Pons (tissue), 1 donor: ENCODE results near the gene RALGAPA2.
A peak's percentile ranks its signal among the peaks of the same experiment; 100 is the strongest.
"Not testable (repeated sequence)": the region's sequence is repeated elsewhere in the genome, so short reads cannot be mapped to it uniquely, and the experiment has no call there.

Experiments
- DNase-seq: peaks from one replicate; pipeline ENCODE4 v3.0.0-alpha.2; 2016; ENCODE audit warnings: low spot score

RALGAPA2 gene

DNA sequence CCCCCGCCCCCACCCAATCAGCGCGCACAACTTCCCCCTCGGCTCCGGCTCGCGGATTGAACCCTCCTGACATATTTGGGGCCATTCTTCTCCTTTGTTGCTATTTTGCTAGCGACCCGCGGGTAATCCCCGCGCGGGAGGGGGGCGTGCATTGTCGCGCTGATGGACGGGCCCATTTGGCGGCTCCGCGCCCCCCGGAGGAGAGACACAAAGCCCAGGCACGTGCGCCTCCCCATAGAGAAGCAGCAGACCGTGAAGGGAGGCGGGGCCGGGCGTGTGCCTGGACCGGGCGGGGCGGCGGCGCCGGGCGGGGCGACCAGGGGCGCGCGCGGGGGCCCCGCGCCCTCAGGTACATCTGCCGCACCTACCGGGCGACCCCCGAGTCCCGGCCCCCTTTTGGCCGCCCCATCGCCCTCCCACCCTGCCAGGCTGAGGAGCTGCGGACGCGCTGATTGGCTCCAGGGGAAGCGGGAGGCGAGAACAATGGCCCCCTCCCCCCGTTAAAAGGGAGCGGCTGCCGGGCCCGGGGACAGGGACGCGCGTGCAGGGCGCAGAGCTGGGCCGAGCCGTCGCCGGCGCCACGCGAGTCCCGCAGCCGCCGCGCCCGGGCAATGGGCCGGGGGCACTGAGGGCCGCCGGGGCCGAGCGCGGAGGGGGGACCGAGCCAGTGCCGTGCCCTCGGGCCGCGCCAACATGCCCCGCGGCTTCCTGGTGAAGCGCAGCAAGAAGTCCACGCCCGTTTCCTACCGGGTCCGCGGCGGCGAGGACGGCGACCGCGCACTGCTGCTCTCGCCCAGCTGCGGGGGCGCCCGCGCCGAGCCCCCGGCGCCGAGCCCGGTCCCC, 344.6 kb downstream of the RALGAPA2 start, which contains the start of gene INSM1:
Gene INSM1 (plus strand): TSS at position 530 of the 843 bp plus-strand sequence. CDS start 164 bp downstream, at position 694.
- no peak for DNase-seq

DNA sequence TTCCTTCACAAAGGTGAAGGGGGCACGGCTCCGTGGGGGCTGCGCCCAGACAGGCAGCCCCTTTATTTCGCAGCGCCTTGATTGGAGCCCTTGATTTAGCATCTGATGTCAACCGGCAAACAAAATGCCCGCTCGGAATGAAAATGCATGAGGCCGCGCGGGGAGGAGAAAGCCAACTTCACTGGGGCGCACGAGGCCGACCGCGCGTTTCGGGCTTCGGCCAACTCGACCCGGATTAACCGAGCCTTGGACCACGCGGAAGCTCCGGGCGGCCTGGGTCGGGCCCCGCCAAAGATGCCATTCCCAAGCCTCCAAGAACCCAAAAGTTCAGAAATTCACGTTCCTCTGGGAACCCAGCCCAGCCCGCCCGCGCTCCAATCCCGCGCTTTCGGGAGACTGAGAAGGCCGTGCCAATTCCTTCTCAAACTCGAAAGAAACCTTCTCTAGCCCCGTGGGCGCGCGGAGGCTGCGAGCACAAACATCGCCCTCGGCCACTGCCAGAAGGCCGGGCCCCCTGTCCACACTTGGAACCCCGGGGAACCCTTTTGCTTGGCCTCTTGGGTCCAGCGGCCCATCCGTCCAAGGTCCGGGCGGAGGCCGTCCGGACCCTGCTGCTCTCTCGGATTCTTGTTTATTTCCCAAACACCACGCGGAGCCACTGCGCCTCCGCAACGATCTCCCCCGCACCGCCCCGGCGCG, 345.4 kb downstream of the RALGAPA2 start:
- DNase-seq = no peak

DNA sequence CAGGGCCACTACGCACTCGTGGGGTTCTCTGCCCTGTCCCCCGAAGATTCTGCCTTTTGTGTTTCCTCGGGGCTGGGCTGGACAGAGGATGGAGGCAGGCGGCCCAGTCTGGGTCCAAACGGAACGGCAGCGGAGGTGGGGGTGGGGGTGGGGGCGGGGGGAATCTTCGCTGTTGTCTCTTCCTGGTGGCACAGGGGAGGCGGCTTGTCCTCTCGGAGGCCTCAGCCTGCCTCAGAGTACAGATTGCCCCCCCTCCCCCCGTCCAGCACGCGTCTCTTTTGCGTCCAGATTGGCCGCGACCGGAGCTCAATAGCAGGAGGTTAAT, 345.9 kb downstream of the RALGAPA2 start:
- no peak for DNase-seq

DNA sequence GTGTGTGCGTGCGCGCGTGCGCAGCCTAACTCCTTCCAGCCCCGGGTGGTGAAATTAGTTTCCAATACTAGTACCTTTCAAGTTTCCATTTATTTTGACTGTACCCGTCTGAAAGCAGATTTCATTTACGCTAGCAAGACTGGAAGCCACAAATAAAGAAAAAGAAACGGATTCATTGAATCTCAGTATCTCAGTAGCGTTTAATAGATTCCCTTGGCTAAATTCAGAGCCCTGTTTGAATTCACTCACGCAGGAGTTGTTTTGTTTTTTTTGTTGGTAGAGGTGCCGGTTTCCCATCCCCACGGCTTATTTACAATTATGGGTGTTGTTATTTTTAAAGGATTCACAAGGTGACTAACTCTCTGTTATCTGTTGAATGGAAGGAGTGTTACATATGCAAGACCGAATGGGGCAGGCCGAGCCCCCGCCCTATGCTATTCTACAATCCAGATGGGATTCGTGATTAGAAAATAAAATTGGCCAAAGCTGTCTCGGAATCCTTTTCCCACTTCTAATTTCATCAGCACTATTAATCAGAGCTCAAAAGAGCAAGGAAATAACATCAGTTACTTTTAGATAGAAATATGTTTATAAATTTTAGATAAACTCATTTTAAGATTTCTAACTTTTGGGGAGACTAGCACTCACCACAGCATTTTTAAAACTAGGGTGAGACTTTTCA, 346.8 kb downstream of the RALGAPA2 start:
- DNase-seq = no peak

DNA sequence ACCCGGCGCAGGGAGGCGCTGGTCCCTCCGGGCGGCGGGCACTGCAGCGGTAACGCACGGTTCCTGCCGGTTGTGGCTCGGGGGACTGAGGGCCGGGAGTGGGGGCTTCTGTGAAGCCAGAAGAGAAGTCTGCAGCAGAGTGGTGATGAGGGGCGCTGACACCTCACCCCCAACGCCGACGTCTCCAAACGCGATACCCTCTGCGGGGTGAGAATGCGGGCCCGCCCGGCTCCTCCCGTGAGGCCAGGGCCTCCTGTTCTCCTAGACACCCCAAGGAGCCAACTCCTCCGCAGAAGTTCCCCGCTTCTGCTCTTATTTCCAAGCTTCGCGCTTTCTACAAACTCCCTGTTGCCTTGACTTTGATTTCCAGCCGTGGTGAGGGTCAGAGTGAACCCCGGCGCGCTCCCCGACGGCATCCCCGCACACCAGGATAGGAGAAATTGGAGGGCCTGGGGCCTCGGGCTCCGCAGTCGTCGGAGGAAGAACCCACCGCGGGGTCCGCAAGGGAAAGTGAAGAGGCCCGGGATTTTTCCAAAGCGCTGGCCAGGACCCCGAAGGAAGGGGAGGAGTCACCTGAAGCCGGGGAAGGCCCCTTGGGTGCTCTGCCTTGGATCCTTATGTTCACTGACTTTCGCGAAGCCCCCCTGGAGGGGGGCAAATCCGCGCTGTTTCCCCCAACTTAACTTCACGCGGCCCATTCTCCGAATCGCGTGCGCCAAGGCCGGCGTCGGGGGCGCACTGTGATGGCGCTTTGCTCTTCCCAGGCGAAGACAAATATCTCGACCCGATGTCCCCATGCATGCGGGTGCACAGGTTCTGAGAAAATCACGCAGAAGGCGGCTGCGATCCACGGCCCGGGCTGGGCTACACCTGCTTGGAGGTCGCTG, 347.6 kb downstream of the RALGAPA2 start:
- DNase-seq = no peak

DNA sequence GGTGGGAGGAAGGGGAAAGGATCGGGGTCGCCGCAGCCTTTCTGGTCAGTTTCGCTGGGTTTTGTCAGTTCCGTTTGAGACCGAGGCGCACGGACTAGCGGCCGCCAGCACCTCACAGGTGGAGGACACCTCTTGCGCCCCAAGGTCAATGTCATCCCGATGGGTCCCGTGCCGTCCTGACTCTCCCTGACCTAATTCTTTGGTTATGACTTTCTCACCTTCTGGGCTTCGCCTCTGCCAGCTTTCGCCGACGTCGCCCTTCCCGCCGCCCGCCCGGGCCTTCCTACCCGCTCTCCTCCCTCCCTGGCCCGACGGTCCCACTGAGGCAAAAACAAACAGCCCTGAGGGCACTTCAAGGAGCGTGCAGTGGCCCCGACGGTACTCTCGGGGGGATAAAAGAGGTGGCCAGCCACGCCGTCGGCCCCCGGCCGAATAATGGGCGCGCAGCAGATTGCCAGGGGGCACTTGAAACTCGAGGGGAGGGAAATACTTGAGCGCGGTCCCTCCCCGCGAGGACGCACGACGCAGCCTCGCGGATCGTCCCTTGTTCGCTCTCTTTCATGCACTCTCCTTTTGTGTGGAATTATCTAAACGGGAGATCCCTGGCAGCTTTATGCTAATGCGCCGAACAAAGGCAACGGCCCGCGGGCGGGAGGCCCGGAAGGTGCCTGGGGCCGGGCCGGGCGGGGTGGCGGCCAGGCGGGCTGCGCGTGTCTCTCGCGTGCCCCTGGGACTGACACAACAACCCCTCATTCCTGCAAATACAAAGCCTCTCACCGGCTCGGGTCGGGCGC, 348.4 kb downstream of the RALGAPA2 start:
- no peak for DNase-seq

DNA sequence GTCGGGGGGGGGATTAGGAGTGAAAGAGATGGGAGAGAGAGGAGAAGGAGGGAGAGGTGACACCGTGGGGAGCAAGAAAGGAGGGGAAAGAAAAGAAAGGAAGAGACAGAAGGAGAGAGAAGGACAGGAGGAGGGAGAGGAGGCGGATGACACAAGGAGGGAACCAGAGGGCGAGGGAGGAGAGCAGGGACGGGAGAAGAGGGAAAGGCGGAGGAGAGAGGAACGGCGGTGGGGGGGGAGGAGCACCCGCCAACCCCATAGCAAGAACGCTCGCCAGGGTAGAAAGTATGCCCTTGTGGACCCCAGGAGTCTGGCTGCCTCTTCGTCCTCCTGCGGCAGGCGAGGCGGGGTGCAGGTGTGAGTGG, 349.0 kb downstream of the RALGAPA2 start:
- no peak for DNase-seq

DNA sequence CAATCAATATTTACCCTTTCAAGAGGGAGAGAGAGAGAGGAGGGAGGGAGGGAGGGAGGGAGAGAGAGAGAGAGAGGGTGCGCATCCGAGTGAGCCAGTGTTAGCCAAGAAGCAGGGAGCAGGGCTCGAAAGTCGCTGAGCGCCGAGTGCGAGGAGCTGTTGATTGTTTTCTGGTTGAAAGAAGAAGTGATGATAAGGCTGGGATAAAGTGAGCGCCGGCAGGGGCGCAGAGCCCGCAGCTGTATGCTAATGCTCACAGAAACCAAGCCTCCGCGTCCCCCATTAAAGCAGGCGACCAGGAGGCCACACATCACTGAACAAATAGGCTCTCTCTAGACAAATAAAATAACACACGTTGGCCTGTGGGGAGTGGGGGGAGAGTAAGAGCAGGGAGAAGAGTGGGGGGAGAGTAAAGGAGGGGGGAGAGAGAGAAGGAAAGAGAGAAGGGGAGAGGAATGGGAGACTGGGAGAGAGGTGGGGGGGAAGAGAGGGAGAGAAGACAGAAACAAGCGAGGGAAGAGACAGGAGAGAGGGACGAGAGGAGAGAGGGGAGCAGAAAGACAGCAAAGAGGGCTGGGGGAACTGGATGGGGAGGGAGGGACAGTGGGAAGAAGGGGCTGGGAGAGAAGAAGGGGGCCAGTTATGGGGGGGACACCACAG, 349.5 kb downstream of the RALGAPA2 start:
- DNase-seq = peak; percentile 10

DNA sequence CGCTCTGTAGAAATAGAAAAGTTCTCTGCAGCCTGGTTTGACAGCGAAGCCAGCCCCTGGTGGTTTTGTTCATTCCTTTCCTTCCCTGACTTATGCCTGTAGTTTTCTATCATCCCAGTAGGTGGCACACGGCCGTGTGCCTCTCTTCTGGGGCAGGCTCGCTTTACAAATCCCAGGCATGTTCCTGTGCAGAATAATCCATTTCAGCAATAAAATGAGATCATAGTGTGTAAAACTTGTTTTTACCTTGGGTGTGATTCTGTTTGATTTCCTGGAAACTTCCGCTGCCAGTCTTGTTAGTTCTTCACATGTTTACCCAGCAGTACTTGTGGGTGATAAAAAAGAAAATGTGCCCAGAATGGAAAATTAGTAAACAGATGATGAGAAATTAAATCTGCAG, 352.0 kb downstream of the RALGAPA2 start:
- peak; percentile 79 for DNase-seq

DNA sequence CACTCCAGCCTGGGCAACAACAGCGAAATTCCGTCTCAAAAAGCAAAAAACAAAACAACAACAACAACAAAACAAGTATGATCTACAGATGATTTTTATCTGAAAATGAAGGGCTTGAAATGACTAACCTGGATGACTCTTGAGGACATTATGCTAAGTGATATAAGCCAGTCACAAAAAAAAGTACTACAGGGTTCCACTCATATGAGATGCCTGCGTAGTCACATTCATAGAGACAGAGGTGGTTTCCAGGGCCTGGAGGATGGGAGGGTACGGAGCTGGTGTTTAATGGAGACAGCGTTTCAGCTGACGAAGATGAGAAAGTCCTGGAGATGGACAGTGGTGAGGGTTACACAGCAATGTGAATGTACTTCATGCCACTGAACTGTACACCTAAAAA, 352.8 kb downstream of the RALGAPA2 start:
- no peak for DNase-seq

DNA sequence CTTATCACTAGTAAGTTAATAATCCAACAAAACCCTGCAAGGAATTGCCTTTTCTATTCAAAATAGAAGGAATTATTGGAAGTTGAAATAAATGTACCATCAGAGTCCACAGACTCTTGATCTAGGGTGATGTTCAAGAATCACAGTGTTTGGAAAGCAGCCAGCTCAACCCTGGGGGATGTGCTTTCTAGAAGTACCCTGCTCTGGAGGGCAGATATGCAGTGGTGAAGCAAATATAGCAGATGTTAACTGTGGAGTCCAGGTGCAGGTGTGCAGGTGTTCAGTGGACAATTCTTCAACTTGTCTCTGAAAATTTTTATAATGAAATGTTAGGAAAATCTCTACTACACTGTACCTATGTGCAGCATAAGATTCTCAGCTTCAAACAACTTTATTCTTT, 353.6 kb downstream of the RALGAPA2 start:
- DNase-seq = no peak

DNA sequence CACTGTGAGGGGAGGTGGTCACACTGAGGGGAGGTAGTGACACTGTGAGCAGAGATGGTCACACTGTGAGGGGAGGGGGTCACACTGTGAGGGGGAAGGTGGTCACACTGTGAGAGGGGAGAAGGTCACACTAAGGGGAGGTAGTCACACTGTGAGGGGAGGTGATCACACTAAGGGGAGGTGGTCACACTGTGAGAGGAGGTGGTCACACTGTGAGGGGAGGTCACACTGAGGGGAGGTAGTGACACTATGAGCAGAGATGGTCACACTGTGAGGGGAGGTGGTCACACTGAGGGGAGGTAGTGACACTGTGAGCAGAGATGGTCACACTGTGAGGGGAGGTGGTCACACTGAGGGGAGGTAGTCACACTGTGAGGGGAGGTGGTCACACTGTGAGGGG, 356.9 kb downstream of the RALGAPA2 start:
- not testable (repeated sequence) for DNase-seq

DNA sequence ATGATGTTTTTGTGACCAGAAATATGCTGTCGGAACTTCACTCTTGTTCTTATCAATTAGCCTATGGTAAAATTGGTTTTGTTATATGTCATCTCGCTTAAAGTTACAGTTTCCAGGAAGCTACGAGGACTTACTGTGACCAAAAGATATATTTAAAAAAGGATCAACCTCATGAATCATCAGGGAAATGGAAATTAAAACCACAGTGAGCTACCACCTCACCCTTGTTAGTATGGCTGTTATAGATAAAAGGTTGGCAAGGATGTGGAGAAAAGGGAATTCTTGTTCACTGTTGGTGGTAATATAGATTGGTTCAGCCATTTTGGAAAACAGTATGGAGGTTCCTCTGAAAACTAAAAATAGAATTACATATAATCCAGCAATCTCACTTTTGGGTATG, 358.9 kb downstream of the RALGAPA2 start:
- no peak for DNase-seq

DNA sequence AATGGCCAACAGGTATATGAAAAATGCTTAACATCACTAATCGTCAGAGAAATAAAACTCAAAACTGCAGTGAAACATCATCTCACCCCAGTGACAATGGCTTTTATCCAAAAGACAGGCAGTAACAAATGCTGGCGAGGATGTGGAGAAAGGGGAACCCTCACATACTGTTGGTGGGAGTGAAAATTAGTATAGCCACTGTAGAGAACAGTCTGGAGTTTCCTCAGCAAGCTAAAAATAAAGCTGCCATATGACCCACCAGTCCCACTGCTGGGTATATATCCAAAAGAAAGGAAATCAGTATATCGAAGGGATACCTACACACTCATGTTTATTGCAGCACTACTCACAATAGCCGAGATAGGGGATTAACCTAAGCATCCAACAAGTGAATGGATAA, 368.0 kb downstream of the RALGAPA2 start:
- DNase-seq = no peak

DNA sequence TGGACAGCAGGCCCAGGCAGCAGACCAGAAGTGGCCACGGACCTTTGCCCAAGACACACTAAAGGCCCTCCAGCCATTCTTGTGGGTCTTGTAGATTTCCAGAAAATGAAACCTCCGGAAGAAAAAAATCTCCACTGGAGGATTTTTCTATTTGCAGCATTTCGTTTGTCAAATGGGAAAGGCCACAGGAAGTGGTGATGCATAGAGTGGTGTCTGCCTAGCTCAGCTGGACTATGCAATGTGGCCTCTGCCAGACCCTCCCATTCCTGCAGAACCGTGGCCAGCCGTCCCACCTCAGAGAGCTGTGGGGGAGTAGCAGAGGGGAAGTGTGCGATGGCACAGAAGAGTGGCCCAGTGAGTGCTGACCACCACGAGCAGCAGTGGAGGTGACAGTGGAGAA, 368.5 kb downstream of the RALGAPA2 start:
- no peak for DNase-seq
